Measurements from ENCODE around the gene TRIM16.
"Not testable (repeated sequence)": the region's sequence is repeated elsewhere in the genome, so short reads cannot be mapped to it uniquely, and the experiment has no call there.

Gene TRIM16

GRCh38 chr17:15657868-15658267, 26.2 kb downstream of the TRIM16 start:
- FAIRE-seq, result no peak

GRCh38 chr17:15654886-15655561, 29.1 kb downstream of the TRIM16 start:
- no peak for FAIRE-seq

GRCh38 chr17:15654401-15654800, 29.7 kb downstream of the TRIM16 start:
- FAIRE-seq, result not testable (repeated sequence)

GRCh38 chr17:15652960-15653359, 31.2 kb downstream of the TRIM16 start:
- FAIRE-seq, result no peak

GRCh38 chr17:15651583-15652110, 32.5 kb downstream of the TRIM16 start:
- no peak for FAIRE-seq

GRCh38 chr17:15650741-15651582, 33.1 kb downstream of the TRIM16 start:
- FAIRE-seq, result no peak

GRCh38 chr17:15649861-15650421, 34.2 kb downstream of the TRIM16 start:
- FAIRE-seq, result no peak

GRCh38 chr17:15648386-15648785, 35.7 kb downstream of the TRIM16 start:
- FAIRE-seq, result no peak

GRCh38 chr17:15645942-15646312, 38.2 kb downstream of the TRIM16 start:
- not testable (repeated sequence) for FAIRE-seq

GRCh38 chr17:15645099-15645941, 38.8 kb downstream of the TRIM16 start:
- FAIRE-seq, result not testable (repeated sequence)

GRCh38 chr17:15642505-15643251, 41.4 kb downstream of the TRIM16 start:
- not testable (repeated sequence) for FAIRE-seq

- FAIRE-seq, result not testable (repeated sequence)
Measured at GRCh38 chr17:15642014-15642413, 42.1 kb downstream of the TRIM16 start.

GRCh38 chr17:15630930-15631453, 53.1 kb downstream of the TRIM16 start:
- FAIRE-seq, result not testable (repeated sequence)

- FAIRE-seq, result not testable (repeated sequence)
Measured at GRCh38 chr17:15629991-15630390, 54.1 kb downstream of the TRIM16 start.

GRCh38 chr17:15623661-15624209, 60.4 kb downstream of the TRIM16 start:
- not testable (repeated sequence) for FAIRE-seq

GRCh38 chr17:15623255-15623654, 60.9 kb downstream of the TRIM16 start:
- FAIRE-seq, result not testable (repeated sequence)

GRCh38 chr17:15622124-15622523, 62.0 kb downstream of the TRIM16 start:
- not testable (repeated sequence) for FAIRE-seq

- FAIRE-seq, result peak; percentile 81
Measured at GRCh38 chr17:15619331-15620058, 64.6 kb downstream of the TRIM16 start, which contains the start of gene FBXW10B. Gene FBXW10B (minus strand): TSS chr17:15619704. CDS start chr17:15619512, 192 bp downstream.

GRCh38 chr17:15616828-15617227, 67.3 kb downstream of the TRIM16 start:
- not testable (repeated sequence) for FAIRE-seq

GRCh38 chr17:15615850-15616249, 68.3 kb downstream of the TRIM16 start:
- not testable (repeated sequence) for FAIRE-seq

All from TTC549 (cell line).